PC-3 (cell line): ENCODE data around the gene CNTN4. TPM values are rescaled to one million over a fixed set of nuclear protein-coding genes. Genes with fewer than 3 reads are reported as not detected.

Experiments
- ATAC-seq: fragments of 200-7000 bp; cut with Tn5 transposase; 2 replicates; pipeline ENCODE4 v1.9.1; 2020; ENCODE audit warnings: mild to moderate bottlenecking, moderate library complexity
- BruUV-seq: library from RNA; stranded (reverse); fragments of 400-500 nt; replicated peaks from 2 replicates; lab custom pipeline; 2021; lab: Mats Ljungman, UMichigan
- CTCF ChIA-PET: fragments of 300-600 bp; sonication (Branson Sonifier 250); formaldehyde crosslinking; loops from one replicate; lab custom pipeline; 2022; ENCODE audit warnings: antibody characterized with exemption; lab: Charles Lee
- POLR2A ChIA-PET: fragments of 300-600 bp; sonication (Branson Sonifier 250); formaldehyde crosslinking; loops from one replicate; lab custom pipeline; 2022; ENCODE audit warnings: antibody characterized with exemption; ENCODE audit not compliant: unreplicated experiment; lab: Charles Lee
- DNase-seq: peaks from one replicate; pipeline ENCODE4 v3.0.0-alpha.2; 2015
- H2AFZ ChIP-seq: fragments of 300-600 bp; sonication (generic); 2 replicates; pipeline ENCODE4 v1.6.0; 2016; ENCODE audit warnings: antibody characterized with exemption, low read length
- H3F3A ChIP-seq: fragments of 300-600 bp; sonication (generic); one replicate; pipeline ENCODE4 v1.6.0; 2017; ENCODE audit warnings: antibody characterized with exemption, low read length, control low read depth, mild to moderate bottlenecking; ENCODE audit not compliant: unreplicated experiment
- H3K27ac ChIP-seq: fragments of 300-600 bp; sonication (generic); 2 replicates; pipeline ENCODE4 v1.5.1; 2016; ENCODE audit warnings: mild to moderate bottlenecking, low read length
- H3K27me3 ChIP-seq: fragments of 300-600 bp; sonication (generic); 2 replicates; pipeline ENCODE4 v1.6.1; 2016; ENCODE audit warnings: low read length, mixed read lengths
- H3K36me3 ChIP-seq: fragments of 300-600 bp; sonication (generic); 2 replicates; pipeline ENCODE4 v1.6.1; 2016; ENCODE audit warnings: low read depth, mixed run types, low read length, mixed read lengths
- H3K4me1 ChIP-seq: fragments of 300-600 bp; sonication (generic); 2 replicates; pipeline ENCODE4 v1.5.1; 2016; ENCODE audit warnings: low read length; ENCODE audit not compliant: insufficient read depth
- H3K4me2 ChIP-seq: fragments of 300-600 bp; sonication (generic); 2 replicates; pipeline ENCODE4 v1.6.0; 2016; ENCODE audit warnings: low read length
- H3K4me3 ChIP-seq: fragments of 300-600 bp; sonication (generic); 2 replicates; pipeline ENCODE4 v1.5.1; 2016; ENCODE audit warnings: mild to moderate bottlenecking, low read length, mixed read lengths
- H3K79me2 ChIP-seq: fragments of 300-600 bp; sonication (generic); 2 replicates; pipeline ENCODE4 v1.6.1; 2017; ENCODE audit warnings: low read length, mixed read lengths
- H3K9ac ChIP-seq: fragments of 300-600 bp; sonication (generic); 2 replicates; pipeline ENCODE4 v1.6.0; 2016; ENCODE audit warnings: mild to moderate bottlenecking, low read length
- H3K9me2 ChIP-seq: fragments of 300-600 bp; sonication (generic); replicated peaks from 2 replicates; pipeline ENCODE4 v1.6.1; 2016; ENCODE audit warnings: mixed run types, low read length, mixed read lengths
- H3K9me3 ChIP-seq: fragments of 300-600 bp; sonication (generic); 2 replicates; pipeline ENCODE4 v1.6.1; 2016; ENCODE audit warnings: low read length, mixed read lengths
- H4K20me1 ChIP-seq: fragments of 300-600 bp; sonication (generic); 2 replicates; pipeline ENCODE4 v1.6.1; 2016; ENCODE audit warnings: low read length, mixed read lengths
- EZH2 ChIP-seq: fragments of 300-600 bp; sonication (generic); IDR thresholded peaks from one replicate; pipeline ENCODE4 v1.6.1; 2017; ENCODE audit warnings: antibody characterized with exemption, mild to moderate bottlenecking, low read length; ENCODE audit not compliant: unreplicated experiment
- EZH2phosphoT487 ChIP-seq: fragments of 300-600 bp; sonication (generic); IDR thresholded peaks from 2 replicates; pipeline ENCODE4 v1.6.1; 2018; ENCODE audit warnings: mild to moderate bottlenecking, antibody characterized with exemption, low read length, borderline replicate concordance
- intact Hi-C: fragments of 100-400 bp; cut with micrococcal nuclease; formaldehyde crosslinking; loops from 2 replicates; pipeline ENCODE4 v1.9.0; 2023
- total RNA-seq: library from RNA; depleted of rRNA; stranded (reverse); fragments of >200 nt; gene quantifications from 2 replicates; pipeline ENCODE4 v1.2.3, GENCODE V29; 2014
- TF ChIP-seq, protein P1 (sequence below): fragments of 300-600 bp; sonication (generic); conservative IDR thresholded peaks from 2 replicates; pipeline ENCODE4 v1.5.1; 2017; ENCODE audit warnings: antibody characterized with exemption, low read depth, mild to moderate bottlenecking, low read length

Gene CNTN4
- total RNA-seq, 1 experiment from 2014 or later: not detected

GRCh38 chr3:2898591-2899353 is 800.1 kb downstream of the CNTN4 start:
- TF ChIP-seq EZH2: no peak
- no peak for TF ChIP-seq EZH2phosphoT487
- TF ChIP-seq, protein P1, sequence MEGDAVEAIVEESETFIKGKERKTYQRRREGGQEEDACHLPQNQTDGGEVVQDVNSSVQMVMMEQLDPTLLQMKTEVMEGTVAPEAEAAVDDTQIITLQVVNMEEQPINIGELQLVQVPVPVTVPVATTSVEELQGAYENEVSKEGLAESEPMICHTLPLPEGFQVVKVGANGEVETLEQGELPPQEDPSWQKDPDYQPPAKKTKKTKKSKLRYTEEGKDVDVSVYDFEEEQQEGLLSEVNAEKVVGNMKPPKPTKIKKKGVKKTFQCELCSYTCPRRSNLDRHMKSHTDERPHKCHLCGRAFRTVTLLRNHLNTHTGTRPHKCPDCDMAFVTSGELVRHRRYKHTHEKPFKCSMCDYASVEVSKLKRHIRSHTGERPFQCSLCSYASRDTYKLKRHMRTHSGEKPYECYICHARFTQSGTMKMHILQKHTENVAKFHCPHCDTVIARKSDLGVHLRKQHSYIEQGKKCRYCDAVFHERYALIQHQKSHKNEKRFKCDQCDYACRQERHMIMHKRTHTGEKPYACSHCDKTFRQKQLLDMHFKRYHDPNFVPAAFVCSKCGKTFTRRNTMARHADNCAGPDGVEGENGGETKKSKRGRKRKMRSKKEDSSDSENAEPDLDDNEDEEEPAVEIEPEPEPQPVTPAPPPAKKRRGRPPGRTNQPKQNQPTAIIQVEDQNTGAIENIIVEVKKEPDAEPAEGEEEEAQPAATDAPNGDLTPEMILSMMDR: no peak
- no peaks in the 10 kb centered on the region for H3K4me1 ChIP-seq
- ATAC-seq: no peak
- no TSS peak for BruUV-seq
- H3K4me2 ChIP-seq: no peak overlapping the region
- H3K9me3 ChIP-seq: peaks cover 36% of the 10 kb centered on the region
- no peak overlapping the region for H3K9ac ChIP-seq
- no peak overlapping the region for H3K4me3 ChIP-seq
- no peaks in the 10 kb centered on the region for H3K9me2 ChIP-seq
- no peaks in the 10 kb centered on the region for H3K36me3 ChIP-seq
- no peak for DNase-seq
- intact Hi-C loops: no loop called here
- H3K79me2 ChIP-seq: no peaks in the 10 kb centered on the region
- H3K27me3 ChIP-seq: no peaks in the 10 kb centered on the region
- H4K20me1 ChIP-seq: no peaks in the 10 kb centered on the region
- H3F3A ChIP-seq: no peaks in the 10 kb centered on the region
- H3K27ac ChIP-seq: no peak overlapping the region
- POLR2A ChIA-PET: no interaction called here
- H2AFZ ChIP-seq: no peak overlapping the region
- CTCF ChIA-PET: no interaction called here

DNA sequence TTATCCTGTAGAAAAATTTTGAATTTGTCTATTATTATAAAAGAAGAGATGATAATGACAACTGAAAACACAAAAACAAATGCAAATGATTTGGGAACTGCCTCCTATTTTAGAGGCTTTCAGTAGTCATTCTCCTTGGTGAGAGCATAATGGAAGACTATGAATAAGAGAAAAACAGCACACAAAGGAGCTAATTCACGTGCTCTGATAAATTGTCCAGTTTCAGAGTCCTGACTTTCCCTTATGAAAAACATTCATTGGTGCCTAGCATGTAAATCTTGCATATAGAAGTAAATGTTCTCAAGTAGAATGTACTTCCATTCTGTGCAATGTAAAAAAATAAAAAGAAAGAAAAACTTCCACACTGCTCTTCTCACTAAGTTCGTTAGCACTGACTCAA is 805.4 kb downstream of the CNTN4 start:
- Histone ChIP-seq H3K9me3 (peaks cover 36% of the 10 kb centered on the region; the same call in 1 of the 2 replicates), H3K4me3 (no peak overlapping the region), H3K27me3 (no peaks in the 10 kb centered on the region), H4K20me1 (no peaks in the 10 kb centered on the region), H3K4me2 (no peak overlapping the region), H3K79me2 (no peaks in the 10 kb centered on the region), H3K9ac (no peak overlapping the region), H3K36me3 (no peaks in the 10 kb centered on the region), H3K27ac (no peak overlapping the region), H3K9me2 (no peaks in the 10 kb centered on the region), H3K4me1 (no peaks in the 10 kb centered on the region), H3F3A (no peaks in the 10 kb centered on the region), H2AFZ (no peak overlapping the region)
- ChIA-PET CTCF (no interaction called here), POLR2A (no interaction called here)
- no peak for TF ChIP-seq EZH2phosphoT487
- TF ChIP-seq, protein P1: no peak
- TF ChIP-seq EZH2: no peak
- intact Hi-C loops: no loop called here
- ATAC-seq (no peak), DNase-seq (no peak)
- BruUV-seq: no TSS peak

GRCh38 chr3:2908693-2909351 is 810.2 kb downstream of the CNTN4 start:
- Histone ChIP-seq H3K4me1 (no peaks in the 10 kb centered on the region), H3K27ac (no peak overlapping the region), H4K20me1 (no peaks in the 10 kb centered on the region), H3K27me3 (no peaks in the 10 kb centered on the region), H3K36me3 (no peaks in the 10 kb centered on the region), H3K9me3 (0 out of 2 replicates have a peak, but pooled peaks cover 31% of the 10 kb centered on the region), H3K79me2 (no peaks in the 10 kb centered on the region), H3K4me3 (no peak overlapping the region), H3K9ac (no peak overlapping the region), H3K4me2 (no peak overlapping the region), H2AFZ (no peak overlapping the region), H3F3A (no peaks in the 10 kb centered on the region), H3K9me2 (no peaks in the 10 kb centered on the region)
- TF ChIP-seq, protein P1: no peak
- TF ChIP-seq EZH2phosphoT487: no peak
- TF ChIP-seq EZH2: no peak
- intact Hi-C loops: no loop called here
- DNase-seq (no peak), ATAC-seq (no peak)
- CTCF ChIA-PET: no interaction called here
- no TSS peak for BruUV-seq
- POLR2A ChIA-PET: no interaction called here
